Neural progenitor cell (in vitro differentiated cells): ENCODE data around the gene CPOX. TPM values are rescaled to one million over a fixed set of nuclear protein-coding genes. Genes with fewer than 3 reads are reported as not detected.

Experiments used
- DNase-seq: peaks from one replicate; pipeline ENCODE4 v3.0.0-alpha.2; 2016; ENCODE audit warnings: low spot score
- H2AFZ ChIP-seq: fragments of 200-600 bp; sonication (generic); replicated peaks from 2 replicates; pipeline ENCODE4 v1.6.1; 2016; ENCODE audit warnings: antibody characterized with exemption
- H3F3A ChIP-seq: fragments of 200-600 bp; sonication (generic); 2 replicates; pipeline ENCODE4 v1.6.1; 2016; ENCODE audit warnings: antibody characterized with exemption, low read depth
- H3K27ac ChIP-seq: fragments of 200-600 bp; sonication (generic); 2 replicates; pipeline ENCODE4 v1.5.1; 2016; ENCODE audit warnings: mild to moderate bottlenecking
- H3K27me3 ChIP-seq: fragments of 200-600 bp; sonication (generic); 2 replicates; pipeline ENCODE4 v1.6.1; 2016; ENCODE audit warnings: mild to moderate bottlenecking, moderate library complexity
- H3K36me3 ChIP-seq: fragments of 200-600 bp; sonication (generic); 2 replicates; pipeline ENCODE4 v1.5.1; 2016
- H3K4me1 ChIP-seq: fragments of 200-600 bp; sonication (generic); 2 replicates; pipeline ENCODE4 v1.6.1; 2016; ENCODE audit warnings: mixed run types
- H3K4me2 ChIP-seq: fragments of 200-600 bp; sonication (generic); 2 replicates; pipeline ENCODE4 v1.6.1; 2016
- H3K4me3 ChIP-seq: fragments of 200-600 bp; sonication (generic); 2 replicates; pipeline ENCODE4 v1.5.1; 2016
- H3K79me2 ChIP-seq: fragments of 200-600 bp; sonication (generic); 2 replicates; pipeline ENCODE4 v1.6.1; 2016; ENCODE audit warnings: low read depth
- H3K9ac ChIP-seq: fragments of 200-600 bp; sonication (generic); 2 replicates; pipeline ENCODE4 v1.6.1; 2016
- H3K9me3 ChIP-seq: fragments of 200-600 bp; sonication (generic); 2 replicates; pipeline ENCODE4 v1.5.1; 2016; ENCODE audit warnings: low read depth
- H4K20me1 ChIP-seq: fragments of 200-600 bp; sonication (generic); 2 replicates; pipeline ENCODE4 v1.6.1; 2016; ENCODE audit warnings: low read depth
- H3K27ac Mint-ChIP-seq: 3 replicates; pipeline ENCODE4 v1.8.0; 2021; ENCODE audit warnings: mixed read lengths
- H3K27me3 Mint-ChIP-seq: 2 replicates; pipeline ENCODE4 v1.8.0; 2022; ENCODE audit warnings: low read depth, mild to moderate bottlenecking, inconsistent platforms, moderate library complexity, mixed read lengths; ENCODE audit not compliant: insufficient read depth
- H3K36me3 Mint-ChIP-seq: 3 replicates; pipeline ENCODE4 v1.8.0; 2021; ENCODE audit warnings: mixed read lengths
- H3K4me1 Mint-ChIP-seq: 3 replicates; pipeline ENCODE4 v1.8.0; 2021; ENCODE audit warnings: mixed read lengths
- H3K4me3 Mint-ChIP-seq: 3 replicates; pipeline ENCODE4 v1.8.0; 2021; ENCODE audit warnings: mild to moderate bottlenecking, moderate library complexity, mixed read lengths
- H3K9me3 Mint-ChIP-seq: 3 replicates; pipeline ENCODE4 v1.8.0; 2020; ENCODE audit warnings: mixed read lengths
- EZH2 ChIP-seq: fragments of 200-600 bp; sonication (generic); IDR thresholded peaks from 2 replicates; pipeline ENCODE4 v1.6.1; 2017; ENCODE audit warnings: antibody characterized with exemption, mild to moderate bottlenecking, moderate library complexity
- EZH2phosphoT487 ChIP-seq: fragments of 200-600 bp; sonication (generic); IDR thresholded peaks from 2 replicates; pipeline ENCODE4 v1.6.1; 2017; ENCODE audit warnings: antibody characterized with exemption
- total RNA-seq: library from RNA; depleted of rRNA; stranded (reverse); fragments of >200 nt; gene quantifications from 2 replicates; pipeline ENCODE4 v1.2.3, GENCODE V29; 2015; ENCODE audit warnings: low replicate concordance
- TF ChIP-seq, protein P1 (sequence below): fragments of 200-600 bp; sonication (generic); IDR thresholded peaks from 2 replicates; pipeline ENCODE4 v1.5.1; 2017; ENCODE audit warnings: antibody characterized with exemption, mild to moderate bottlenecking

CPOX gene
- total RNA-seq, 1 donor from 2014 or later = 31.3 TPM

DNA sequence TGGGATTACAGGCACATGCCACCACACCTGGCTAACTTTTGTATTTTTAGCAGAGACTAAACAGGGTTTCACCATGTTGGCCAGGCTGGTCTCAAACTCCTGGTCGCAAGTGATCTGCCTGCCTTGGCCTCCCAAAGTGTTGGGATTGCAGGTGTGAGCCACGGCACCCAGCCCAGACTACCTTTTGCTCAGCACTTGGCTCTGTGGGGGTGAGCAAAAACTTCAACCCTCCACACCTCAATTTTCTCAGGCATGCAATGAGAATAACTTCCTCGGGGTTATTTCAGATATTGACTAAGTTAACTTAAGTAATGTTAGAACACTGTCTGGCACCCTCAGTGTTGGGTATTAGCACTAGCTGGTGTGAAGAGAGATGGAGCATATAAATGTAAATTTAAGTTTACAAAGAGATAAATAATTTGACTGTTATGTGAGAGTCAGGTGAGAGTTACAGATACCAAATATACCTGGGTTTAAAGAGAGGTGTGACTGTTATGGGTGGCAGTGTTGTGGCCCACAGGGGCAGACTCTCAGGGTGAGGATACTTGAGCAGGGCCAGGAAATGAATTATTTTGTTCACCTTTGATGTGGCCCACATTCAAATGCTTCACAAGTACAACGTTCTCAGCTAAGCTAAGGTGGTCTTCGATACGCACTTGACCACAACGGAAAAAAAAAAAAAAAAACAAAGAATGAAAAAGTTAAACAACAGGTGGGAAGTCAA lies 29.0 kb downstream of the CPOX start:
- H3K27me3 ChIP-seq = no peaks in the 10 kb centered on the region
- H3K4me1 Mint-ChIP-seq = no peaks in the 10 kb centered on the region
- no peaks in the 10 kb centered on the region for H3K36me3 Mint-ChIP-seq
- no peaks in the 10 kb centered on the region for H4K20me1 ChIP-seq
- no peak overlapping the region for H3K4me3 Mint-ChIP-seq
- no peaks in the 10 kb centered on the region for H3F3A ChIP-seq
- no peak for TF ChIP-seq EZH2
- no peak for TF ChIP-seq EZH2phosphoT487
- TF ChIP-seq, protein P1, sequence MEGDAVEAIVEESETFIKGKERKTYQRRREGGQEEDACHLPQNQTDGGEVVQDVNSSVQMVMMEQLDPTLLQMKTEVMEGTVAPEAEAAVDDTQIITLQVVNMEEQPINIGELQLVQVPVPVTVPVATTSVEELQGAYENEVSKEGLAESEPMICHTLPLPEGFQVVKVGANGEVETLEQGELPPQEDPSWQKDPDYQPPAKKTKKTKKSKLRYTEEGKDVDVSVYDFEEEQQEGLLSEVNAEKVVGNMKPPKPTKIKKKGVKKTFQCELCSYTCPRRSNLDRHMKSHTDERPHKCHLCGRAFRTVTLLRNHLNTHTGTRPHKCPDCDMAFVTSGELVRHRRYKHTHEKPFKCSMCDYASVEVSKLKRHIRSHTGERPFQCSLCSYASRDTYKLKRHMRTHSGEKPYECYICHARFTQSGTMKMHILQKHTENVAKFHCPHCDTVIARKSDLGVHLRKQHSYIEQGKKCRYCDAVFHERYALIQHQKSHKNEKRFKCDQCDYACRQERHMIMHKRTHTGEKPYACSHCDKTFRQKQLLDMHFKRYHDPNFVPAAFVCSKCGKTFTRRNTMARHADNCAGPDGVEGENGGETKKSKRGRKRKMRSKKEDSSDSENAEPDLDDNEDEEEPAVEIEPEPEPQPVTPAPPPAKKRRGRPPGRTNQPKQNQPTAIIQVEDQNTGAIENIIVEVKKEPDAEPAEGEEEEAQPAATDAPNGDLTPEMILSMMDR = no peak
- no peaks in the 10 kb centered on the region for H3K36me3 ChIP-seq
- no peaks in the 10 kb centered on the region for H3K9me3 ChIP-seq
- H3K4me1 ChIP-seq = no peaks in the 10 kb centered on the region
- DNase-seq = no peak
- no peaks in the 10 kb centered on the region for H3K9me3 Mint-ChIP-seq
- H3K79me2 ChIP-seq = no peaks in the 10 kb centered on the region
- peaks cover 2% of the 10 kb centered on the region for H3K27me3 Mint-ChIP-seq
- H2AFZ ChIP-seq = no peak overlapping the region
- no peak overlapping the region for H3K4me2 ChIP-seq
- no peak overlapping the region for H3K4me3 ChIP-seq
- no peak overlapping the region for H3K27ac ChIP-seq
- H3K9ac ChIP-seq = no peak overlapping the region
- no peak overlapping the region for H3K27ac Mint-ChIP-seq

- no peak overlapping the region for H3K4me3 Mint-ChIP-seq
Measured at GRCh38 chr3:98563661-98564281, 29.6 kb downstream of the CPOX start.

GRCh38 chr3:98561727-98562521 lies 31.5 kb downstream of the CPOX start:
- Mint-ChIP-seq H3K4me3 (no peak overlapping the region), H3K27me3 (peaks cover 4% of the 10 kb centered on the region), H3K36me3 (no peaks in the 10 kb centered on the region), H3K27ac (no peak overlapping the region), H3K9me3 (no peaks in the 10 kb centered on the region), H3K4me1 (no peaks in the 10 kb centered on the region)
- no peak overlapping the region for H3K27ac ChIP-seq
- H3K4me1 ChIP-seq = no peaks in the 10 kb centered on the region
- no peaks in the 10 kb centered on the region for H4K20me1 ChIP-seq
- H3K9ac ChIP-seq = no peak overlapping the region
- TF ChIP-seq, protein P1 = no peak
- no peak for TF ChIP-seq EZH2
- TF ChIP-seq EZH2phosphoT487 = no peak
- H3K27me3 ChIP-seq = no peaks in the 10 kb centered on the region
- H2AFZ ChIP-seq = no peak overlapping the region
- H3K4me2 ChIP-seq = no peak overlapping the region
- no peaks in the 10 kb centered on the region for H3K79me2 ChIP-seq
- H3K9me3 ChIP-seq = no peaks in the 10 kb centered on the region
- DNase-seq = no peak
- no peaks in the 10 kb centered on the region for H3F3A ChIP-seq
- H3K36me3 ChIP-seq = no peaks in the 10 kb centered on the region
- no peak overlapping the region for H3K4me3 ChIP-seq

More at GRCh38 chr3:98563661-98564281, 29.6 kb downstream of the CPOX start:
- Histone ChIP-seq H3K27me3 (no peaks in the 10 kb centered on the region), H3K79me2 (no peaks in the 10 kb centered on the region), H3K4me3 (no peak overlapping the region), H3K9ac (no peak overlapping the region), H3K4me1 (no peaks in the 10 kb centered on the region), H3K36me3 (no peaks in the 10 kb centered on the region), H3K27ac (no peak overlapping the region), H3F3A (no peaks in the 10 kb centered on the region), H3K4me2 (no peak overlapping the region), H2AFZ (no peak overlapping the region), H3K9me3 (no peaks in the 10 kb centered on the region), H4K20me1 (no peaks in the 10 kb centered on the region)
- DNase-seq = no peak
- H3K9me3 Mint-ChIP-seq = no peaks in the 10 kb centered on the region
- no peak overlapping the region for H3K27ac Mint-ChIP-seq
- peaks cover 2% of the 10 kb centered on the region for H3K27me3 Mint-ChIP-seq
- no peaks in the 10 kb centered on the region for H3K36me3 Mint-ChIP-seq
- H3K4me1 Mint-ChIP-seq = no peaks in the 10 kb centered on the region
- TF ChIP-seq EZH2phosphoT487 (no peak), EZH2 (no peak)
- TF ChIP-seq, protein P1 = no peak
